ENCODE measurements around the gene SNCB. TPM values are rescaled to one million over a fixed set of nuclear protein-coding genes. Genes with fewer than 3 reads are reported as not detected.

The SNCB gene
- total RNA-seq, 1 experiment from 2014 or later, result not detected

DNA sequence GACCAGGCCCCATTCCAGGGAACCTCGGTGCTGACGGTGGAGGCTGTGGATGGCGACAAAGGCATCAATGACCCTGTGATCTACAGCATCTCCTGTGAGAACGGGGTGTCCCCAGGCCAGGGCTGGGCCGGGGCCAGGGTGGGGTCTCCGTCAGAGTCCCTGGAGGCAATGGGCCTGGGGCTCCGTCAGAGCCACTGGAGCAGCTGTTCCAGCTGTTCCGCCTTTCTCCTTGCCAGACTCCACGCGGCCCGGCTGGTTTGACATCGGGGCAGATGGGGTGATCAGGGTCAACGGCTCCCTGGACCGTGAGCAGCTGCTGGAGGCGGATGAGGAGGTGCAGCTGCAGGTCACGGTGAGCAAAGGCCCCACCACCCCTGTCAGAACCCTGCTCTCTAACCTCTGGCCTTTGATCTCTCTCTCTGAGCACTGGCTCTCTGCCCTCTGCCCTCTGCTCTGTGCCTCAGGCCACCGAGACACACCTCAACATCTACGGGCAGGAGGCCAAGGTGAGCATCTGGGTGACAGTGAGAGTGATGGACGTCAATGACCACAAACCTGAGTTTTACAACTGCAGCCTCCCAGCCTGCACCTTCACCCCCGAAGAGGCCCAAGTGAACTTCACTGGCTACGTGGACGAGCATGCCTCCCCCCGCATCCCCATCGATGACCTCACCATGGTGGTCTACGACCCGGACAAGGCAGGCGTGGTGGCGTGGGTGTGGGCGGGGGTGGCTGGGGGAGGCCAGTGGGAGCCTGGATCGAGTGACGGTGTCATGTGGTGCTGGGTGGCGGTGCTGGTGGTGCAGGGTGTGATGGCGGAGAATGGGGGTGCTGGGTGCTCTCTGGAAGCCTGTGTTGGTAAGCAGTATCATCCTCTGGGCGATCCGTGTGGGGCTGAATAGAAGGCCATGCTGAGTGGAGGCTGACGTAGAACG, 54.6 kb downstream of the SNCB start:
- Mint-ChIP-seq H3K36me3 (ENCODE audit: insufficient read depth, unreplicated experiment) (no peaks in the 10 kb centered on the region), H3K27me3 (ENCODE audit: unreplicated experiment) (no peaks in the 10 kb centered on the region), H3K9me3 (ENCODE audit: low read depth, unreplicated experiment) (no peaks in the 10 kb centered on the region), H3K4me1 (ENCODE audit: low read depth, unreplicated experiment) (no peaks in the 10 kb centered on the region), H3K4me3 (ENCODE audit: low read depth, unreplicated experiment) (no peak overlapping the region), H3K27ac (ENCODE audit: unreplicated experiment) (no peak overlapping the region)
- CTCF ChIA-PET, result no interaction called here
- BruUV-seq (replicated peaks), result no TSS peak
- intact Hi-C loops (cut with micrococcal nuclease; ENCODE audit: unreplicated experiment), result loop anchor here (2.0 kb wide), 1 partner anchor 71 kb away; the partner anchor contains the start of gene TSPAN17
- TF ChIP-seq, protein P1, sequence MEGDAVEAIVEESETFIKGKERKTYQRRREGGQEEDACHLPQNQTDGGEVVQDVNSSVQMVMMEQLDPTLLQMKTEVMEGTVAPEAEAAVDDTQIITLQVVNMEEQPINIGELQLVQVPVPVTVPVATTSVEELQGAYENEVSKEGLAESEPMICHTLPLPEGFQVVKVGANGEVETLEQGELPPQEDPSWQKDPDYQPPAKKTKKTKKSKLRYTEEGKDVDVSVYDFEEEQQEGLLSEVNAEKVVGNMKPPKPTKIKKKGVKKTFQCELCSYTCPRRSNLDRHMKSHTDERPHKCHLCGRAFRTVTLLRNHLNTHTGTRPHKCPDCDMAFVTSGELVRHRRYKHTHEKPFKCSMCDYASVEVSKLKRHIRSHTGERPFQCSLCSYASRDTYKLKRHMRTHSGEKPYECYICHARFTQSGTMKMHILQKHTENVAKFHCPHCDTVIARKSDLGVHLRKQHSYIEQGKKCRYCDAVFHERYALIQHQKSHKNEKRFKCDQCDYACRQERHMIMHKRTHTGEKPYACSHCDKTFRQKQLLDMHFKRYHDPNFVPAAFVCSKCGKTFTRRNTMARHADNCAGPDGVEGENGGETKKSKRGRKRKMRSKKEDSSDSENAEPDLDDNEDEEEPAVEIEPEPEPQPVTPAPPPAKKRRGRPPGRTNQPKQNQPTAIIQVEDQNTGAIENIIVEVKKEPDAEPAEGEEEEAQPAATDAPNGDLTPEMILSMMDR (IDR thresholded peaks at IDR 0.05; ENCODE audit: unreplicated experiment), result no peak
- no peak for DNase-seq

DNA sequence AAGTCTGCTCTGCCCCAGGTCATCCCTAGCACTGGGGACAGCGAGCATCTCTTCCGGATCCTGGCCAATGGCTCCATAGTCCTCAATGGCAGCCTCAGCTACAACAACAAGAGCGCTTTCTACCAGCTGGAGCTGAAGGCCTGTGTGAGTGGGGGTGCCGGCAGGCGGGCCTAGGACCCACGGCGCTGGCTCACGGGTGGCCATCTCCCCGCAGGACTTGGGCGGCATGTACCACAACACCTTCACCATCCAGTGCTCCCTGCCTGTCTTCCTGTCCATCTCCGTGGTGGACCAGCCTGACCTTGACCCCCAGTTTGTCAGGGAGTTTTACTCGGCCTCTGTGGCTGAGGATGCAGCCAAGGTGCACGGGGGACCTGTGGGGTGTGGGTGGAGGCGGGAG, 55.3 kb downstream of the SNCB start:
- no peaks in the 10 kb centered on the region for H3K27me3 Mint-ChIP-seq (ENCODE audit: unreplicated experiment)
- DNase-seq, result no peak
- H3K4me3 Mint-ChIP-seq (ENCODE audit: low read depth, unreplicated experiment), result no peak overlapping the region
- BruUV-seq (replicated peaks), result no TSS peak
- CTCF ChIA-PET, result no interaction called here
- no peaks in the 10 kb centered on the region for H3K9me3 Mint-ChIP-seq (ENCODE audit: low read depth, unreplicated experiment)
- TF ChIP-seq, protein P1 (IDR thresholded peaks at IDR 0.05; ENCODE audit: unreplicated experiment), result no peak
- no peak overlapping the region for H3K27ac Mint-ChIP-seq (ENCODE audit: unreplicated experiment)
- H3K36me3 Mint-ChIP-seq (ENCODE audit: insufficient read depth, unreplicated experiment), result no peaks in the 10 kb centered on the region
- intact Hi-C loops (cut with micrococcal nuclease; ENCODE audit: unreplicated experiment), result loop anchor here (2.0 kb wide), 1 partner anchor 72 kb away; the partner anchor contains the start of gene TSPAN17
- H3K4me1 Mint-ChIP-seq (ENCODE audit: low read depth, unreplicated experiment), result no peaks in the 10 kb centered on the region

DNA sequence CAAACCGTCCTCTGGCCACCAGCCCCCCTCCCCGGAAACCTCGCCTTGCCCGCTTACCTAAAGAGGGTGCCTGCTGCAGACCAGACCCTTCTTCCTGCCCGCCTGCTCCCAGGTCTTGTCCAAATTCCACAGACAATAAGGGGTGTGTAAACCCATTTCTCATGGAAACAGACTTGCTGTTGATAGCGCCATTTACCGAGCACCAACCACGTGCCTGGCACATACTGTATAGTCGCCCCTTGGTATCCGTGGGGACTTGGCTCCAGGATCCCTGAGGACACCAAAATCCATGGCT, 56.1 kb downstream of the SNCB start:
- CTCF ChIA-PET, result interaction anchor here (2.1 kb wide), 1 partner anchor 21 kb away, joined by 5 read pairs; no protein-coding TSS in a partner anchor
- intact Hi-C loops (cut with micrococcal nuclease; ENCODE audit: unreplicated experiment), result loop anchor here (2.0 kb wide), 1 partner anchor 73 kb away; the partner anchor contains the start of gene TSPAN17

DNA sequence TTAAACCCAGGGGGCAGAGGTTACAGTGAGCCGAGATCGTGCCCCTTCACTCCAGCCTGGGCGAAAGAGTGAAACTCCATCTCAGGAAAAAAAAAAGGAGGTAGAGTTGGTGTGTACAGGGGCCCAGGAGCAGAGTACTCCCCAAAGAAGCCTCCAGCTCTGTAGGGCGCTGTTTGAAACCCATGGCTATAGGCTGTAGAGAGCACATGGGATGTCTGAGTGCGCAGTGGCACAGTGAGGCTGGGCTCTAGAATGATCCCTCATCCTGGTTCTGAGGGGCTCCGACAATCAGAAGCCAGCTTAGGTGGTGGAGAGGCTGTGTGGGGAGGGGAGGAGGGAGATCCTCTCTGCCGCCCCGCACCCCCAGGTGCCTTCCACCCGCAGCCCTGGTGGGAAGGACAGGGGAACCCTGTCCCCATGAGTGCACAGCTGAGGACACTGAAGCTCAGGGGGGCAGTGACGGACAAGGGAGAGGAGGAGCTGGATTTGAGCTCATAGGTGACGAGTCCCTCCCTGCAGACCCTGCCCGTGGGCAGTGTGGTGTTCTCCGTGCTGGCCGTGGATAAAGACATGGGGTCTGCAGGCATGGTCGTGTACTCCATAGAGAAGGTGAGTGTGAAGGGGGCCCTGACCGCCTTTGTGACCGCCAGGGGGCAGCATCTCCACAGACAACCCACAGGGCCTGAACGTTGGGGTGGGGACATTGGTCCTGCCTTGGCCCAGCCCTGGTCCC, 56.6 kb downstream of the SNCB start:
- CTCF ChIA-PET, result interaction anchor here (0.6 to 2.1 kb wide), 3 partner anchors 20 to 165 kb away, joined by 3 to 6 read pairs (median 5); partner anchors contain the start of gene TSPAN17
- no peaks in the 10 kb centered on the region for H3K4me1 Mint-ChIP-seq (ENCODE audit: low read depth, unreplicated experiment)

More for the DNA sequence above, 56.1 kb downstream of the SNCB start:
- TF ChIP-seq, protein P1 (IDR thresholded peaks at IDR 0.05; ENCODE audit: unreplicated experiment), result no peak
- no peak overlapping the region for H3K4me3 Mint-ChIP-seq (ENCODE audit: low read depth, unreplicated experiment)
- H3K27me3 Mint-ChIP-seq (ENCODE audit: unreplicated experiment), result no peaks in the 10 kb centered on the region
- no peaks in the 10 kb centered on the region for H3K9me3 Mint-ChIP-seq (ENCODE audit: low read depth, unreplicated experiment)
- BruUV-seq (replicated peaks), result no TSS peak
- H3K4me1 Mint-ChIP-seq (ENCODE audit: low read depth, unreplicated experiment), result no peaks in the 10 kb centered on the region
- no peak overlapping the region for H3K27ac Mint-ChIP-seq (ENCODE audit: unreplicated experiment)
- H3K36me3 Mint-ChIP-seq (ENCODE audit: insufficient read depth, unreplicated experiment), result no peaks in the 10 kb centered on the region
- no peak for DNase-seq

More for the DNA sequence above, 56.6 kb downstream of the SNCB start:
- no TSS peak for BruUV-seq (replicated peaks)
- no peaks in the 10 kb centered on the region for H3K36me3 Mint-ChIP-seq (ENCODE audit: insufficient read depth, unreplicated experiment)
- no peaks in the 10 kb centered on the region for H3K27me3 Mint-ChIP-seq (ENCODE audit: unreplicated experiment)
- peak; percentile 86 for DNase-seq
- intact Hi-C loops (cut with micrococcal nuclease; ENCODE audit: unreplicated experiment), result loop anchor here (2.0 kb wide), 1 partner anchor 73 kb away; the partner anchor contains the start of gene TSPAN17
- TF ChIP-seq, protein P1 (IDR thresholded peaks at IDR 0.05; ENCODE audit: unreplicated experiment), result peak; percentile 90
- H3K4me3 Mint-ChIP-seq (ENCODE audit: low read depth, unreplicated experiment), result no peak overlapping the region
- H3K27ac Mint-ChIP-seq (ENCODE audit: unreplicated experiment), result no peak overlapping the region
- H3K9me3 Mint-ChIP-seq (ENCODE audit: low read depth, unreplicated experiment), result no peaks in the 10 kb centered on the region

Small RNA genes within 50 kb of the gene (microRNA-seq; reads per million reads assigned to microRNA genes)
- not detected for gene MIR4281

Other genes with a start within 250 kb of the SNCB start
- 84.5 and 88.5 TPM in 2 replicates for gene NOP16, start 241.9 kb downstream of the SNCB start, total RNA-seq (2022)
- 72.5 and 72.6 TPM in 2 replicates for gene HIGD2A, start 241.8 kb downstream of the SNCB start, total RNA-seq (2022)
- 104 and 116 TPM in 2 replicates for gene CLTB, start 214.0 kb downstream of the SNCB start, total RNA-seq (2022)
- 68.9 and 73.6 TPM in 2 replicates for gene FAF2, start 182.1 kb downstream of the SNCB start, total RNA-seq (2022)
- 76.9 and 82.3 TPM in 2 replicates for gene RNF44, start 93.1 kb downstream of the SNCB start, total RNA-seq (2022)
- gene CDHR2, start 81.2 kb downstream of the SNCB start, total RNA-seq (2022), result 7.8 and 13.3 TPM in 2 replicates
- 11.5 and 12.6 TPM in 2 replicates for gene GPRIN1, start 20.4 kb downstream of the SNCB start, total RNA-seq (2022)
- not detected in 2 replicates for gene EIF4E1B, start 141 bp upstream of the SNCB start, total RNA-seq (2022)
- 66.3 and 67.7 TPM in 2 replicates for gene TSPAN17, start 16.9 kb upstream of the SNCB start, total RNA-seq (2022)
- 19.5 and 20.2 TPM in 2 replicates for gene UNC5A, start 180.0 kb upstream of the SNCB start, total RNA-seq (2022)

Data from Calu3 (cell line).